HG02588 (cell line): ENCODE results near the gene FGFBP2.
"Not testable (repeated sequence)": the region's sequence is repeated elsewhere in the genome, so short reads cannot be mapped to it uniquely, and the experiment has no call there.

Experiments
- ATAC-seq: cut with Tn5 transposase; IDR thresholded peaks from one replicate; pipeline ENCODE4 v1.9.1; 2021; ENCODE audit warnings: mild to moderate bottlenecking, moderate library complexity; ENCODE audit not compliant: unreplicated experiment

FGFBP2 gene

DNA sequence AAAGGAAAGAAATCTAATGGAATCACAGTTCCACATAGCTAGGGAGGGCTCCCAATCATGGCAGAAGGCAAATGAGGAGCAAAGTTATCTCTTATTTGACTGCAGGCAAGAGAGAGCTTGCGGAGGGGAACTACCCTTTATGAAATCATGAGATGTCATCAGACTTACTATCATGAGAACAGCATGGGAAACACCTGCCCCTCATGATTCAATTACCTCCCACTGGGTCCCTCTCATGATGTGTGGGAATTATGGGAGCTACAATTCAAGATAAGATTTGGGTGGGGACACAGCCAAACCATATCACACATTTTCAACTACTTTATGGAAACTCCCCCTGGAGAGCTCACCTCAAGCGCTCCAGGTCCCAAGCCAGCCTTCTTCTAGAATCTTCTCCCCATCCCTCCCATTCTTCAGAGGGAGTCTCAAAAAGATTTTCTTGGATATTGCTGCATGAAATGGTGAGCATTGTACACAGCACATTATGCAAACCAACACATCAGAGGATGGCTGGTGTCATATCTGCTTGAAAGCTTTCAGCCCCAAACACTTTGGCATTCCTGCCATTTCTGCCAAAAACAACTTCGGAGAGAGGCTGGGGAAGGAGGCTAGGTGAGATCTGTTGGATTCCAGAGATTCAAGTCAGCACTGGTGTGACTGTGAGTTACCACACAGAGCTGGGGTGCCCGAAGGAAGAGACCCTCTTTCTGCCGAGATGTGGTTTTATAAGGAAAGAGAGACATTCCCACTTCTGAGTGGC lies 31.3 kb downstream of the FGFBP2 start:
- no peak for ATAC-seq

DNA sequence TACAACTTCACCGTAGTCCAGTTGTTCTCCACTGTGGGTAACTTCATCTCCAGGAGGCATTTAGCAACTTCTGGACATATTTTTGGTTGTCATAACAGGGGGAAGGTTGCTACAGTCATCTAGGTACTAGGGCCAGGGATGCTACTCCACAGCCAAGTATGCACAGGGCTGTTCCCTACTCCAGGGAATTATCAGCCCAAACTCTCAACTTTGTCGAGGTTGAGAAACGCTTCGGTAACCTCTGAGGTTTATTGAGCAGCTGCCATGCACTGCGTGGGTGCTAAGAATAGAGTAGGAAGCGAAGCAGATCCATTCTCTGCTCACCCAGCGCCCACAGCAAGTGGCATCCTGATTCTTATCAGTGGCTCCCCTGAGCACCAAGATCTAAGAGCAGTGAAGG lies 32.7 kb downstream of the FGFBP2 start:
- peak; percentile 57 for ATAC-seq

DNA sequence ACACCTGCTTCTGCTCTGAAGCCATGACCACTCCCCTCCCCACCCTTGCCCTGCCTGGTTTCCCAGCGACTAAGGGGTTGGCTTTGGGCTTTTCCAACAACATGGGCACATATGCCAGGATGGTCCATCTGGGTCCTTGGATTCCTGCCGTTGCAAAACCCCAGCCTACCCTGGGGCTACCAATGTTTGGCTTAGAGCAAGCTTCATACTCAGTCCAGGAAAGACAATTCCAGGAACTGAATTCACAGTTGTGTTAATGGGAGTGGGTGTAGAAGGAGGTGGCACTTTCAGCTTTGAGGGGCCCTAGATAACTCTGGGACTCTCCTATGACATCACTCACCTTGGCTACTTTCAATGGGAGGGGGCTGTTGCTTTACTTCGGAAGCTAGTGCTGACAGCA lies 33.4 kb downstream of the FGFBP2 start:
- no peak for ATAC-seq

DNA sequence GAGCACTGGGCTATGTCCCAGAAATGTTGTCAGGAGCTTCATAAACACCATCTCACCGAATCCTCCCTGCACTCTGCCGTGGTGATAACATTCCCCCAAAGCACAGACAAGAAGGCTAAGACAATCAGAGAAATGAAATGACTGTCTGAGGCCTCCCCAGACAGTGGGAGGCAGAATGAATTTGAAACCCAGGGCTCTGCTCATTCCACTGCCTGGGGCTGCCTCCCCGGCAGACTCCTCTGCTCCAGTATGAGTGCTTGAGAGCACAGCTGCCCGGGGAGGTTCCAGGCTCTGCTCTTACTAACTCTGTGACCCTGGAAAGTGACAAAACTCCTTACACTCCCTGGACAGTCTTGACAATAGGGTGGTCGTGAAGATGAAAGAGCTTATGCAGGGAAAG lies 34.1 kb downstream of the FGFBP2 start:
- ATAC-seq = no peak

DNA sequence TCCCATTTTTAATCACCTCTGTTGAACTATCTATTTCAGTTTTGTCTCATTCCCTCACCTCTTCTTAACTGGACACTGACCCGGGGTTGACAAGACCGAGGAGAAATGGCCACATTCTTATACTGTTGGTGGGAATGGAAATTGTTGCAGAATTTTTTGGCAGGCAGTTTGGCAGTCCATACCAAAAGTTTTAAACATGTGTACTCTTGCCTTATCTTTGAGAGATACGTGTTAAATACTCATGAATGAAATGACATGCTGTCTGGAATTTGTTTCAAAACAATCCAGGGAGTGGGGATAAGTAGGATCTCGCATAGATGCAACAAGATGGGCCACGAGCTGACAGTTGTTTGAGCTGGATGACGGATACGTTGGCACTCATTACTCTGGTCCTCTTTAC lies 36.5 kb downstream of the FGFBP2 start:
- ATAC-seq = no peak

DNA sequence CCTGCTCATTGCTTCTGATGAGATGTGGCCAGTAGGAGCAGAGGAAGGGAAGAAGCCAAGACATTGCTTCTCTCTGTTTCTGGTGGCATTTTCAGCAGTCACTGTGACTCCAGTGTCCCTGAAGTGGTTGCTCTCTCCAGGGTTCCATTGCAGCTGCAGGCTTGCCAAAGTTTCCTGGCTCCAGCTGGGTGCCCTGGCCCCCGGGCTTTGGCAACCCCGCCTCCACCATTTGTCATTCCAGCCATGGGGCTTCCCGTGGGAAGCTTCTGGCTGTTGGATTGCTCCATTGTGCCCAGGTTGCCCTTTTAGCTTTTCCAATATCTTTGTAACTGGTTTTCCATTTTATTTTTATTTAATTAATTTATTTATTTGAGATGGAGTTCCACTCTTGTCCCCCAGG lies 37.1 kb downstream of the FGFBP2 start:
- ATAC-seq = no peak

DNA sequence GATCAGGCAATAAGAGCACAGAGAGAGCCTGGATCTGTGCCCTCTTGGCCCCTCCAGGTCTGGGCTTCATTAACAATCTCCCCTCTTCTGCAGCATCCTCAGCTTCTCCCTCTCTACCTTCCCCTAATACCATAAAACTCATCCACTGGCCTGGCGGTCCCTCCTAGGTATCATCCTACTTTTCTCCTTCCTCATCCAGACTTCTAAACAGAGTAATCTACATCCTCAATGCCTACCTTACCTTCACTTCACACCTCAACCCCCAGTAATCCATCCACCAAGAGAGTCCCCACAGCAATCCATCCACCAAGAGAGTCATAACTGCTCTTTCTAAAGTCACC lies 41.4 kb downstream of the FGFBP2 start:
- no peak for ATAC-seq

DNA sequence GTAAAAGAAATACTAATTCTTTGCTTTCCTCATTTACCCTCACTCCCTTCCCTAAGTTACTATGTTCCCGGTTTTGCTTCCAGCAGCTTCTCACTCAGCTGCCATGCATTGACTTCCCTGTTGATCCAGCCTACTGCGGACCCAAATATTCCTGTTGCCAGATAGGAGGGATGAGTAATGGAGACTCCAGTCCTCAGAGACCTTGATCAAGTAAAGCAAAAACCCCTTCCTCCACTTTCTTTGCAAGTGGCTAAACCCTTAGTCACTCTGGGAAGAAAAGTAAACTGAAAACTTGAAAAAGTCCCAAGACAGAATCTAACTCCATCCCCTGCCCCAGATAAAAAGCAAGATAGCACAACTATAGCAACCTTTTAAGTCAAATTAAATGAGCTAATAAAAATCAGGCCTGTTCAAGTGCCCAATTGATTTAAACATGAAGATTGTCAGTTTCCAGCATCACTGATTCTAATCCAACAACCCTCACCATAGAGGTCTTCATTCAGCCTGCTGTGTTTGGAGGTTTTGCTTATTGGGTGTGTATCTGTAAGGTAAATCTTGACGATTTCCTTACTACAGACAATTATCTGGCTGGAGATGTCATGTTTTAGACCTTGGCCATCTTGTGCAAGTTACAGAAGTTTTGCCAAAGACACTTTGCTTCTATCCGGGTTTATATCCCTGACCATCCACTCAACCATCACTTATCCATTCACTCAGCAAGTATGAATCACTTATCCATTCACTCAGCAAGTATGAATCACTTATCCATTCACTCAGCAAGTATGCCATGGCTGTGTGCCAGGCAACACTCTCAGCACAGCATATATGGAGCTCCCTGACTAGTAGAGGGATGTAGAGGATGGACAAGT lies 42.0 kb downstream of the FGFBP2 start:
- ATAC-seq = no peak

DNA sequence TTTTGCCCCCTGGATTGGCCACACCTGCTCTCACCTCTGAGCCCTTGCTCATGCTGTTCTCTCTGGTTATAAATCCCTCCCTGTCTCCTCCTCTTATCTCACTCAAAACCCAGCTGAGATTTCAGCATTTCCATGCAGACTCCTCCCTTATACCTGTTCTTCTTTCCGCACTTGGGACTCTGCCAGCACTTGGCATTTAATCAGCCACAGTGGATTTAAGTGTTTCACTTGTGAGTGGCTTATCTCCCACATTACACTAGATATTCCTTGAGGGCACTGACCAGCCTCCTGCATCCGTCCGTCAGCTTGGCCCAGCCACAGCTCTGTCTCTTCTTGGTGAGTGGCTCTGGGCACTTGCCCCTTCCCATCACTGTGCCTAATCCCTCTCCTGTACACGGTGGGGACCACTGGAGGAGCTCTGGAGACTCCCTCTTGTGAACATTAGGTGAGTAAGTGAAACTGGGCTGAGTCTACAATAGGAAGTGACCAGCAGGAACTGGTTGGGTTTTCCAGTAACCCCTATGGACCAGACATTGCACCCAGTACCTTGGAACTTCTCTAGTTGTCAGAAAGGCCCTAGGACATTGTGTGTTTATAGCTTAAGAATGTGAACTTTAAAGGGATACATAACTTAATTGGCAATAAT lies 44.4 kb downstream of the FGFBP2 start:
- no peak for ATAC-seq

DNA sequence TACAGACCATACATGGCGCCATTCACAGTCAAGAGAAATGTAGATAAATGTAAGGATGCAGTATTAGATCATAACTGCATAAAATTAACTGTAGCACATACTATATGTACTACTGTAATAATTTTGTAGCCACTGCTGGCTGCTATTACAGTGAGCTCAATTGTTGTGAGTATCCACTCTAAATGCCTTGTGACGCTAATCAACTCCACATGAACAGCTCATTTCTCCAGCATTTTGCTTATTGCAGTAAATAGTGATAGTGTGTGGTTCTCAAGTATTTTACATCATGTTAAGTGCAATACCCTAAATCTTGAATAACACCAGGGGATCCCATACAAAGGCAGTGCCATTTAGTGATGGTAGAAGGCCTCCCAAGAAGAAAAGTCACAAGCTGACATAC lies 45.7 kb downstream of the FGFBP2 start:
- no peak for ATAC-seq

DNA sequence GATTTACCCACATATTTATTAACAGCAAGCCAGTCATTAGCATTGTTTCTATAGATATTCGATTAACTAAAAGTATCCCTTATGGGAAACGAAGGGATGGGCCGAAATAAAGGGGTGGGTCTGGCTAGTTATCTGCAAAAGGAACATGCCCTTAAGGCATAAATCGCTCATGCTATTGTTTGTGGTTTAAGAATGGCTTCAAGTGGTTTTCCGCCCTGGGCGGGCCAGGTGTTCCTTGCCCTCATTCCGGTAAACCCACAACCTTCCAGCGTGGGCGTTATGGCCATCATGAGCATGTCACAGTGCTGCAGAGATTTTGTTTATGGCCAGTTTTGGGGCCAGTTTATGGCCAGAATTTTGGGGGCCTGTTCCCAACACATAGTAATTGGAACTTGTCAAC lies 46.6 kb downstream of the FGFBP2 start:
- ATAC-seq = not testable (repeated sequence)

DNA sequence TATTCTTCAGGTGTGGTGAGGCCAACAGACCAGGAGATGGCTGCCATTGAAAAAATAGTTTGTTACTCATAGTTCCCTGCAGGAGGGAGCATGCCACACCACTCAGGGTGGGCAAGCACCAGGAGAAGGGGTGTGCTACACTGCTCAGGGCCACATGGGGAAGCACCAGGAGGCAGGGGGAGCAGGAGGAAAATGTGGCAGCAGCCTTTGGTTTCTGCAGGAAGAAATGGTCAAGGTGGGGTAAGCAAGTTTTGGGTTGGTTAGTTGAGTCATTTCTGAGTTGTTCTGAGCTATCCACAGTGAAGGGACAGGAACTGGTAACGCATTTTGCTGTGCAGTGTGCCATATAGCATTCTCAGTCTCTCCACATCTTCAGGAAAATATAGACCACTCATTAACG lies 48.2 kb downstream of the FGFBP2 start:
- ATAC-seq = no peak

DNA sequence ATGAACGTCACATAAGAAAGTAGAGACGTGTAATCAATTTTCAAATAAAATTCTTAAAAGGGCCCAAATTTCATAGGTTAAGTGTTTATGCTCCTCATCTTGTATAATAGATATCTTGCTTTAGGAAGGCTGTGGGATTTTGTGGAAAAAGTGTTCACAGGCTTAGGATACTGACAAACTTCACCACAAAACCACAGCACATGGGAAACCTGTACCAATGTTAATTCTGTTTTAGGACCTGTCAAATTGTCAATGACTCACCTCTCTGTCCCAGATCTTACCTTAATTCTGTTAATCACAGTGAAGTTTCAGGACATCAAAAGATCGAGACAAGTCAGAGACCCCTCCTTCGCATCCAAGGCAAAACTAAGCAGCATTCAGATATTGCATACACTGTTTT lies 48.7 kb downstream of the FGFBP2 start:
- no peak for ATAC-seq

DNA sequence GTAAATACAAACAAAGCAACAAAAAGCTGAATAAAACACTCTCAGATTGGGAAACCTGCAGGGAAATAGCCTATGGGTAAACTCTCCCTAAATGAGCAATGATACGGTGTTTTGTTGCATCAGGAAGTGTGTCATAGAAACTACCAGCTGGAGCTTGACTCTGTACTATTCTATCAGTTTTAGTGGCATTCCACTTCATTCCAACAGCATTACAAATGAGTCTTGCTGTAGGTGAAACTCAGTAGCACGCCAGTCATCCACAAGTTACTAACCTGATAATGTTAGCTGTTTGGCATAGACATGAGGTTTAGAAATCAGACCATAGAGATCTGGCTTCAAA lies 49.4 kb downstream of the FGFBP2 start:
- no peak for ATAC-seq

DNA sequence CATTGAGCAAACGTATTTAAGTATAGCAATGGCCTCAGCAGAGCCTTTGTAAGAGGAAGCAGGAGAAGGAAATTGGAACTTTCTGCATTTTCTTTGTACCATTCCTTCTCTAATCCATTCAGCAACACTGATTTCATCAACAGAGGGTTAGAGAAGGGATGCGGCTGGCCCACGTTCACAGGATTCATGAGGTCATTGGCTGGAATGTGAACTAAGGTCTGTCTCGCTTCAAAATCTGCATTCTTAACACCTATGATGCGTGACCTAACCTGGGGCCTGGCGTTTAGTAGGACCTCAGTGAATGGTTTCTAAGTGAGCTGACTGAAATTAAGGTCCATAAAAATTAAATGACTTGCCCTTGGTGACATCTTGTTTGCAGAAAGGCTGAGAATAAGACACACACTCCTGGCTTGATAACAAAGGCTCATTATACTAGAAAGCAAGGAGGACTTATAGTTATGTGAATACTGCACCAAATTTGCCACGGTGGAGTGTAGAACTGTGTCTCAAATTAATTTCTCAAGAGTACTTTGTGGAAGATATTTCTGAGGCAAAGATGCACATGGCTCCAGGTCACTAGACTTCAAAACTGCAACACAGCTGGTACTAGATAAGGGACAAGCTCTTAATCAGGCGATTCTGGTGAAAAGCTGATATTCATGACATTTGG lies 49.9 kb downstream of the FGFBP2 start:
- no peak for ATAC-seq

DNA sequence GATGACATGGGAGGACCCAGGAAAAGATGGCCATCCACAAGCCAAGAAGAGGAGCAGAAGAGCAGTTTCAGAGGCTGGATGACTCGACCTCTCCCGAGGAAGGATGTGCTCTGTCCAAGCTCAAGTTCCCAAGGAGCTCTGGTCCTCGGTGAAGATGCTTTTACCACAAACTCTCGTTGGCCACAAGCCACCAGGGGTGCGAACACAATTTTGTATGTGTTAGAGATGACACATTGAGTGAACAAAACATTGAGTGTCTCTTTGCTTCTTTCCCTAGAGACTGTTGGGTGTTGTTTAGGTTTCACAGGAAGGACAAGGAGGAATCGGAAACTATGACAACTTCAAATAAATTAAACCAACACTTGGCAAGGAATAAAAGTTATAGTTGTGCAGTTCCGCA lies 50.7 kb downstream of the FGFBP2 start:
- no peak for ATAC-seq
